NCI-H2196 (cell line): ENCODE data around the gene CADM1.

Source experiments
- DNase-seq: peaks from one replicate; lab custom pipeline; 2025; ENCODE audit not compliant: unreplicated experiment; lab: John Stamatoyannopoulos, UW

Gene CADM1

GRCh38 chr11:115504276-115505158, at the start of gene CADM1:
Gene CADM1, minus strand, starts transcription at chr11:115504415.
- peak; percentile 97 for DNase-seq

DNA sequence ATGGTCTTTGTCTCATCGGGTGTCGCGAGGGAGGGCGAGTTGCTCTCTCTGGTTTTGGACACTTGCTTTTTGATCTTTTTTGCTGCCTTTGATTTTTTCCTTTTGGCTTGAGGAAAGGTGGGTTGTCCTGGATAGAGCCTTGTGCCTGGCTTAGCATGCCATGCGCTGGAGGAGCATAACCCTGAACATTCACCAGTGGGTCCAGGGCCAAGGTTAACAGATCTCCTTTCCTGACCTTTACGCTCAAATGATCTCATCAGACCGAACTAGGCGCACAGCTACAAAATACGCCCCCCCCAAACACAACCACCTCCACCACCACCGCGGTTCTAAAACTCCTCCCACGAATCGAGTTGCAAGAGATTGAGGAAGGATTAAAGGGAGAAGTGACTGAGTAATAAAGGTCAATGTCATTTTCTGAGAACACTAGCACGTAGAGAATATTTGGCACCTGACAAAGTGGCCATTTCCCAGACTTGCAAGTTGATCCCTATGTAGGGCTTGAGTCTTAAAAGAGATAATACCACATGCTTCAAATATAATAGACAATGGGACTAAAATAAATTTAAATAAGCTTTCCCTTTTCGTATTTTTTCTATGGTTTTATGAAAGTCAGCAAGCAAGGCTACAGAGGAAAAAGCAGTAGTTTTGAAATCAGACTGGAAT, 48.7 kb upstream of the CADM1 start:
- DNase-seq, result no peak

GRCh38 chr11:115552151-115552772, 48.0 kb upstream of the CADM1 start:
- peak; percentile 34 for DNase-seq

GRCh38 chr11:115550291-115551059, 46.3 kb upstream of the CADM1 start:
- DNase-seq, result no peak

- DNase-seq, result no peak
Observed at GRCh38 chr11:115548878-115549528, 44.8 kb upstream of the CADM1 start.

GRCh38 chr11:115545581-115546210, 41.5 kb upstream of the CADM1 start:
- no peak for DNase-seq

DNA sequence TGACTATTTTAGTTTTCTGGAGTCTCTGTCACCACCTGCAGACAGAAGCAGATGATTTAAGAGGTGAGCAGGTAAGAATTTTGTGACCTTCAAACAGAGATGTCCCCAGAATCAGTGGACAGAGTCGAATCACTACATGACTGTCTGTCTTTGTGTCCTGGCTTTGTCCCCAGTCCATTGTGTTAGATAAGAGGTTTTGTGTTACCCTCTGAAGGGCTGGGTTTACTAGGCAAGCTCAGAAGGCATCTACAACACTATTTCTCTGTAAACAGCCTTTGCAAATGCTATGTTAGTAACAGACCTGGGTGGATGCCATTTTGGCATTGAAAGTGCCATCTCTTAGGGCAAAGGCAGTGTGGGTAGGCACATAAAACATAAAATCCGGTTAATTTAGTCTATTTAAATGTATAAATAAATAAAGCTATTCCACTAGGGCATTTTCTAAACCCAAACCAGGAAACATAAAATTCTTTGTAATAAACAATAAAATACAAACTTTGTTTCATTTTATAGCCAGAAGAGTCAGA, 40.3 kb upstream of the CADM1 start:
- peak; percentile 48 for DNase-seq

- no peak for DNase-seq
Observed at GRCh38 chr11:115541518-115541917, 37.3 kb upstream of the CADM1 start.

DNA sequence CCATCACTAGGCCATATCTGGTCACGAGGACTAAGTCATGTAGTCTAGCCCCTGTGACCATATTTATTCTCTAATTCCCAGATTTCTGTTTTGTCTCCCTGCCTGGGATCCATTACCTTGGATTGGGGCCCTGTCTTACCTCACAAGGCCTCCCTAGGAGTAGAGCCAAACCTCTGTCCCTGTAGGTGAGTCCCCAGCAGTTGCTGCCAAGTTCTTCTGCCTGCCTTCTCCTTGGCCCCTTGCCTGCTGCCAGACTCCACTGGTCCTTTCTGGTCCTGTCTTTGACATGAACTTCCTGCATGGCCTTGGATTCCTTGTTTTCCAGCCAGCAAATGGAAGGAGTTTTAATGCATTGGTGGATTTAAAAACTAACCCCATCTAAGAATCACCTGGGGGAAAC, 35.6 kb upstream of the CADM1 start:
- DNase-seq, result no peak

- DNase-seq, result no peak
Observed at GRCh38 chr11:115535781-115536180, 31.6 kb upstream of the CADM1 start.

GRCh38 chr11:115530752-115531151, 26.5 kb upstream of the CADM1 start:
- DNase-seq, result no peak

DNA sequence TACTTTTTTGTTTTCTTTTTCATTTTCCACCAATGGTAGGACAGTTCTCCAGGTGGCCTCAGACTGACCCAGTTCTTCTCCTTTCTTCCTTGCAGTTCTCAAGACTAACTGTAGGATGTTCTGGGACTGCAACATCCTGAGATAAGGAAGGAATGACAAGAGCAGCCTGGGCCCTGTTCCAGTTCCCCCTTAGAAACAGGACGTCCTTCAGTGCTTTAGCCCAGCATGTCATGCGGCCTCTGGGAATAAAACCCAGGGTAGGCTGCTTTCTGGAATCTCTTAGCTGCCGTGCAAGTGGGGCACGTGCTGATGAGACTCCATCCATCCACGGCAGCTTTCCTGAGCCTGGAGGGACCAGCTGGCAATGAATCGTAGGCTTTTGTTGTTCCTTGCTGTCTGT, 24.0 kb upstream of the CADM1 start:
- no peak for DNase-seq

GRCh38 chr11:115527534-115528125, 23.4 kb upstream of the CADM1 start:
- DNase-seq, result peak; percentile 40

- no peak for DNase-seq
Observed at GRCh38 chr11:115525531-115526006, 21.4 kb upstream of the CADM1 start.

- no peak for DNase-seq
Observed at GRCh38 chr11:115524572-115524971, 20.4 kb upstream of the CADM1 start.

GRCh38 chr11:115523727-115524399, 19.6 kb upstream of the CADM1 start:
- no peak for DNase-seq

DNA sequence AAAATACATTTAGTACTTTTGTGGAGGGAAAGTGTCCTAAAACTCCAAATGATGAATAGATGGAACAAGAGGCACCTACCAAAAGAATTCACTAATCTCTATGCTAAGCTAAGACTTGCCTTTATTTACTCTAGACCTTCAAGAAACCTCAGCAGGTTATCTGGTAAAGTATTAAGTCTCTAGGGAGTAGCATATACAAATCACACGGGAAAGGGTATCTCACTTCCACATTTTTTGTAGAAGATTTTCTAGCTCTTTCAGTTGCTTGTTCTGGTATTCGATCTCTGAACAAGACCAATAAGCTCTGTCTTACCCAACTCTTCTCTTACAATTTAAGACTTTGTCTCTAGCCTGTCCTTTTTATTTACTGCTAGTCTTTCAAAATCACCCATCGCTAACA, 18.1 kb upstream of the CADM1 start:
- DNase-seq, result no peak

GRCh38 chr11:115521825-115522224, 17.6 kb upstream of the CADM1 start:
- DNase-seq, result no peak
